BLaER1 treated with 17β-estradiol and CSF1 and Interleukin-3, amounts not matched to agents 10 nM and 100 nM (cell line): Measurements from ENCODE around the gene CDC6.

ENCODE experiments used
- H3K27ac ChIP-seq, 11 experiments: shearing (Covaris generic); formaldehyde crosslinking; 2 replicates each; pipeline ENCODE4 v1.8.1; 2022
- H3K27me3 ChIP-seq, 11 experiments: shearing (Covaris generic); formaldehyde crosslinking; 2 replicates each; pipeline ENCODE4 v1.8.1; 2022
- H3K36me3 ChIP-seq, 11 experiments: shearing (Covaris generic); formaldehyde crosslinking; 2 replicates each; pipeline ENCODE4 v1.8.1; 2022
- H3K4me1 ChIP-seq, 10 experiments: shearing (Covaris generic); formaldehyde crosslinking; 2 replicates each; pipeline ENCODE4 v1.8.1; 2022
- H3K4me2 ChIP-seq, 11 experiments: shearing (Covaris generic); formaldehyde crosslinking; 2 replicates each; pipeline ENCODE4 v1.8.1; 2022
- H3K4me3 ChIP-seq, 10 experiments: shearing (Covaris generic); formaldehyde crosslinking; 2 replicates each; pipeline ENCODE4 v1.8.1; 2022
- H3K9ac ChIP-seq, 11 experiments: shearing (Covaris generic); formaldehyde crosslinking; 2 replicates each; pipeline ENCODE4 v1.8.1; 2022
- H3K9me3 ChIP-seq, 11 experiments: shearing (Covaris generic); formaldehyde crosslinking; replicated peaks in 1 of 11; 2 replicates each; pipeline ENCODE4 v1.8.1; 2022
- H4K20me1 ChIP-seq, 11 experiments: shearing (Covaris generic); formaldehyde crosslinking; 2 replicates each; pipeline ENCODE4 v1.8.1; 2022
- Cebpa-rat ChIP-seq, 11 experiments: shearing (Covaris generic); IDR thresholded peaks; 2 replicates each; pipeline ENCODE4 v1.8.1; 2022

The CDC6 gene

DNA sequence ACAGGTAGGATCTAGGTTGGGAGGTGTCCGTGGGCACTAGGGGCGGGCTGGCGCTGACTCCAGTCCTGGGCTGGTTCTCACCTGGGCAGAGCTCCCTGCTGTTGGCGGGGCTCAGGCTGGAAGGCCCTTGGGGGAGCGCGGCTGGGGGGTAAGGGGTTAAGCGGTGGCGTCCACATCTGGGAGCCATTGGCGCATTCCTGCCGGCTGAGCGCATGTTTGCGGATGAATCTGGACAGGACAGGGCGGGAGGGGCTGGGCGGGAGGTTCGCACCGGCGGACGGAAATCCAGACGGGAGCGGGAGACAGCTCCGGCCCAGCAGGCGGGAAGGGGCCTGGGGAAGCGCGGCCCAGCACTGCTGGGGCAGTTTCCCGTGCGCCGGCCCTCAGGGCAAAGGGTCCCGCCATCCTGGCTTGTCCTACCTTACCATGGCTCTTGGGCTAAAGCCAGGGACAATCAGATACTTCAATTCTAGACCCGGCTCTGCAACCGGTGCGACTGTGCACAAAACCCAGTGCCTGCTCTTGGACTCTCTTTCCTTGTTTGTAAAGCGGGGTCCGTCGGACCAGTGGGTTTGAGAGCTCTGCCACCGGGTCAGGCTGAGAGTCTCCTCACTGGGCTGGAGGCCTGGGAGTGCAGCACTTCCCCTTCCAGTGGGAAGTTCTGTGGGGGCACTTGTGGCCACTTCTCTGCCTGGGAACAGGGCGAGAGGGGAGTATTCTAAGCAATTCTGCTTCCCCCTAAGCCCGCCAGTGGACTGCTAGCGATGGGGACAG, 29.1 kb downstream of the CDC6 start:
- Histone ChIP-seq H3K4me1 (peaks cover 79 to 96% (median 94%) of the 10 kb centered on the region in 10 experiments), H3K9ac (peak overlapping the region in 8 of 11 experiments; percentile 0 to 92 (median 42); a peak in 8 of 22 replicates), H3K9me3 (no peaks in the 10 kb centered on the region), H3K27ac (peak overlapping the region in 7 of 11 experiments; percentile 21 to 90 (median 40); a peak in 7 of 22 replicates), H3K36me3 (no peaks in the 10 kb centered on the region), H3K4me2 (peak overlapping the region; percentile 93 to 100 (median 99)), H4K20me1 (peaks cover 16 to 41% (median 27%) of the 10 kb centered on the region in 11 experiments; a peak in 20 of 22 replicates), H3K27me3 (peaks cover 0 to 6% (median 0%) of the 10 kb centered on the region in 11 experiments; a peak in 2 of 22 replicates), H3K4me3 (peak overlapping the region in 3 of 10 experiments; percentile 42 to 98 (median 87); a peak in 3 of 20 replicates)
- no peak for TF ChIP-seq Cebpa-rat (IDR thresholded peaks at IDR 0.05)

DNA sequence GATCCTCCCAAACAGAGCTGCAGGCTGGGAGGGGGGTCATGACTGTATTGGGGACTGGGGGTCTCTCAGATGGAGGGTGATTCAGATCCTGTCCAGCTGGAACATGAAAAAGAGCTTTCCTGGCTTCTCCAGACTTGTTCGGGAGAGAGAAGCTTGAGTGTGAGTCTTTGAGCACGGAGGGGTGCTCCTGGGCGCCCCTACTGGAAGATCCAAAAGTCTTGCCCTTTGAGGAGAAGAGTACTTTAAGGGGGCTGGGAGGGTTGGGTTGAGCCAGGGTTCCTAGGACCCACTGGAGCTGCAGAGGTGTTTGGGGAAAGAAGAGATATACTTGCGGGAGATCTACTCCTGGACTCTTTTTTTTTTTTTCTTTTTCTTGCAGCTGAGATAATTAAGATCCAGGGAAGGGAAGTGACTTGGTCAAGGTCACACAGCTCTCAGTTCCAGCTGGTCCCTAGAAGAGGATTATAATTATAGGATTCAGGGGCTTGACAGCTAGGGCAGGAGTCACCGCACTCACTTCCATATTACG, 29.7 kb downstream of the CDC6 start:
- Histone ChIP-seq H3K9me3 (no peaks in the 10 kb centered on the region), H3K27me3 (peaks cover 0 to 6% (median 0%) of the 10 kb centered on the region in 11 experiments; a peak in 2 of 22 replicates), H3K4me2 (peak overlapping the region; percentile 93 to 100 (median 99)), H3K9ac (peak overlapping the region; percentile 82 to 92 (median 89); a peak in 19 of 22 replicates), H3K4me1 (peaks cover 77 to 96% (median 94%) of the 10 kb centered on the region in 10 experiments), H3K36me3 (no peaks in the 10 kb centered on the region), H3K27ac (peak overlapping the region in 10 of 11 experiments; percentile 39 to 91 (median 88); a peak in 18 of 22 replicates), H4K20me1 (peaks cover 17 to 48% (median 33%) of the 10 kb centered on the region in 11 experiments; a peak in 20 of 22 replicates), H3K4me3 (peak overlapping the region; percentile 77 to 100 (median 88); a peak in 19 of 20 replicates)
- TF ChIP-seq Cebpa-rat (IDR thresholded peaks at IDR 0.05) = no peak

DNA sequence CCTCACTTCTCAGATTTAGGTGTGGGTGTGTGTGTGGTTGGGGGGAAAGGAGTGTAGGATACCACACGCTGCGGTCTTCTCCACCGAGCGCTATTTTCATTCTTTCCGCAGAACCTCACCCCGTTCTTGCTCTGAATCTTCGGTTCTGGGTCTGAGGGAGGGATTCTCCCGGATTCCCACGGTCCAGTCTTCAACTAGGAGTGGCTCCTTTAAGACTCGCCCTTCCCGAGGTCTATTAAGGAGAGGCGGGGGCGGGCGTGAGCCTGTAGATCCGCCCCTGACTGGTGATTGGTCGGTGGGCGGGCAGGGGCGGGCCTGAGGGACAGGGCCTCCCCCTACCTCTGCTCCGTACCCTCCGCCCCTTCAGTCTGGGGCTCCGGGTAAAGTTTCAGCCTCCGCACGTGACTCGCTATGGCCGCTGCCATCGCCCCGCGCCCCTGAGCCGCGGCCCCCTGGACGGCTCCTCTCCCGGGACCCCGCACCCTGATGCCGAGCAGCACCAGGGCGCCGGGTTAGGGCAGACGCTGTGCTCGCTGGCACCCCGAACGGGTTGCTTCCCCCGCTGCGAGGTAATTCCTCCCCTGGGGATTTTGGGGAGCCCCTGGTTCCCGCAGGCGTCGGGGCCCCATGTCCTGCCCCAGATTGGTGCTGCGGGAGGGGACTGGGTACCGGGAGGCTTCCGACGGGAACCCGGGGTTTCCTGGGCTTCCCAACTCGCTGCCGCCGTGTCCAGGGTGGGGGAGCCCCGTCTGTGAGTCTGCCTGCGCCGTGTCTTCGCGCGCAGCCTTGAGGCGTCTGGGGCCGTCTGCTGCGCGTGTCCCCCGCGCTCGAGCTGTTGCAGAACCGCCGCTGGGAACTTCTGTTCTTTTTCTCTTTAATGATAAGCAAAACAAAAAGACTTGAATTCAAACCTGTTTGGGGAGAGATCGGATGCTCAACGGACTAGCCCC, 30.5 kb downstream of the CDC6 start:
- no peaks in the 10 kb centered on the region for H3K36me3 ChIP-seq
- no peaks in the 10 kb centered on the region for H3K9me3 ChIP-seq
- H3K4me3 ChIP-seq = peak overlapping the region; percentile 77 to 100 (median 88)
- peak overlapping the region; percentile 95 to 100 (median 99) for H3K4me2 ChIP-seq
- H3K4me1 ChIP-seq = peaks cover 72 to 96% (median 90%) of the 10 kb centered on the region in 10 experiments
- no peak for TF ChIP-seq Cebpa-rat (IDR thresholded peaks at IDR 0.05)
- H3K9ac ChIP-seq = peak overlapping the region; percentile 82 to 92 (median 89)
- peaks cover 17 to 55% (median 38%) of the 10 kb centered on the region in 11 experiments; a peak in 20 of 22 replicates for H4K20me1 ChIP-seq
- H3K27ac ChIP-seq = peak overlapping the region; percentile 82 to 92 (median 89)
- peaks cover 0 to 6% (median 0%) of the 10 kb centered on the region in 11 experiments; a peak in 2 of 22 replicates for H3K27me3 ChIP-seq

DNA sequence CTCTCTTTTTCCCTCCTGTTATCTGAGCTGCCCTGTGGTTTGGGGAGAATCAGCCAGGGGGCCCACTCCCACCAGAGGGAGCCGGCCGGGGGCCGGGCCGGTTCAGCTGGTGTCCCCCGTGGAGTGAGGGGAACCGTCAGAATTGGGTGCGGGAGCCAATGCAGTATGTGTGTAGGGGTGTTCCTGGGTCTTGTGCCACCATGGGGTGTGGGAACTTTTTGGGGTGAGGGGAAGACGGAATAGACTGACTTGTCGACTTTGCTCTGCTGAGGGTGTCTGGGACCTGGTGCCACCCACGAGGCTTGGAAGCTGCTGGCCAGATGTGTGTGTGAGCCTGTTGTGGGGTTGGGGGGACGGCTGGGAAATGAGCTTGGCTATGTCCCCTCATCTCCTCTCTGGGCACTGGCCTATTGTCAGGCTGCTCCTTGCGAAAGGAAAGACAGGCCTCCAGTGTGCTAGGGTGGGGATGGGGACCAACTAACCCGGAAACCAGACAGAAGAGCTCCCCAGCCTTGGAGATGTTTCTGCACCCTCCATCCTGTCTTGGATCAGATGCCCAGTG, 31.2 kb downstream of the CDC6 start:
- H4K20me1 ChIP-seq = peaks cover 17 to 63% (median 41%) of the 10 kb centered on the region in 11 experiments; a peak in 20 of 22 replicates
- no peak for TF ChIP-seq Cebpa-rat (IDR thresholded peaks at IDR 0.05)
- no peaks in the 10 kb centered on the region for H3K9me3 ChIP-seq
- peak overlapping the region; percentile 82 to 92 (median 89) for H3K9ac ChIP-seq
- H3K27ac ChIP-seq = peak overlapping the region; percentile 82 to 92 (median 89)
- H3K36me3 ChIP-seq = no peaks in the 10 kb centered on the region
- H3K4me2 ChIP-seq = peak overlapping the region; percentile 95 to 100 (median 99)
- peaks cover 72 to 96% (median 90%) of the 10 kb centered on the region in 10 experiments for H3K4me1 ChIP-seq
- H3K27me3 ChIP-seq = peaks cover 0 to 6% (median 0%) of the 10 kb centered on the region in 11 experiments; a peak in 2 of 22 replicates
- peak overlapping the region; percentile 77 to 100 (median 88) for H3K4me3 ChIP-seq

DNA sequence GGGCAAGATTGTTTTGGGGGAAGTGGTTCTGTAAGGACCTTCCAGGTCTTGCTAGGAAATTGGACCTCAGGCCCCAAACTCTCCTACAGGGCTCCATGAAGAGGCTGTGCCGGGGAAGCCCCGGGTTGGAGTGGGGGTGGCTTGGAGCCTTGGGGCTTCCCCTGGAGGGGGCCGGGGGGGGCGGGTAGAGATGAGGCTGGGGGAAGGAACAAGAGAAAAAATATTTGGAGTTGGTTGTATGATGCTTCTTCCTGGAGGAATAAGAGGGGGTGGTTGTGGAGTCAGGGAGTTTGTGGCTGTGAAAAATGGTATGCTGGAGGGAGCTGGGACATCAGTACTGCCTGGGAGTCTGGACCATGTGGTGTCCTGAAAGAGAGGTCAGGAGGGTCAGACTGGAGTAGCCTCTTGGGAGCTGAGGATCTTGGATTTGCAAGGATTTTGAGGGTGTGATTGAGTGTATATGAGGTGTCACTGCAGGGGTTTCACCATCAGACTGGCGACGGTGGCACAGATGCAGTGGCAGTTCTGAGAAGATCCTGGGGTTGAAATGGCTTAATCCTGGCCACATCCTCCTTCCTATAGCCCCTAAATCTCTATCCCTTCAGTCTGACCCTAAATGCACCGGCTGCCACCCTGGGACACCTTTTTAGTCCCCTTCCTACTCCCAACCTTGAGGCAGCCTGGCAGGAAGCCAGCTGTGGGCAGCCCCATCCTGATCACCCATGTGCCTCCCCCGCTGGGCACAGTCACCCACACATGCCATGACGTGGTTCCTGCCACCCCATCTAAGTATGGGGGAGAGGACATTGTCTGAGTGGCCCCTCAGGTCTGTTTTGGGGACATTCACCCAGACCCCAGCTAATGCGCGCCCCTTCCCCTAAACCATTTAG, 32.2 kb downstream of the CDC6 start:
- Histone ChIP-seq H3K9me3 (no peaks in the 10 kb centered on the region), H3K4me2 (peak overlapping the region; percentile 95 to 100 (median 99)), H4K20me1 (peaks cover 17 to 72% (median 41%) of the 10 kb centered on the region in 11 experiments; a peak in 20 of 22 replicates), H3K27me3 (peaks cover 0 to 6% (median 0%) of the 10 kb centered on the region in 11 experiments; a peak in 2 of 22 replicates), H3K9ac (peak overlapping the region in 8 of 11 experiments; percentile 3 to 92 (median 89); a peak in 13 of 22 replicates), H3K4me3 (peak overlapping the region in 8 of 10 experiments; percentile 17 to 100 (median 92); a peak in 14 of 20 replicates), H3K27ac (peak overlapping the region in 6 of 11 experiments; percentile 2 to 99 (median 30); a peak in 7 of 22 replicates), H3K4me1 (peaks cover 74 to 96% (median 91%) of the 10 kb centered on the region in 10 experiments), H3K36me3 (no peaks in the 10 kb centered on the region)
- TF ChIP-seq Cebpa-rat (IDR thresholded peaks at IDR 0.05) = no peak

DNA sequence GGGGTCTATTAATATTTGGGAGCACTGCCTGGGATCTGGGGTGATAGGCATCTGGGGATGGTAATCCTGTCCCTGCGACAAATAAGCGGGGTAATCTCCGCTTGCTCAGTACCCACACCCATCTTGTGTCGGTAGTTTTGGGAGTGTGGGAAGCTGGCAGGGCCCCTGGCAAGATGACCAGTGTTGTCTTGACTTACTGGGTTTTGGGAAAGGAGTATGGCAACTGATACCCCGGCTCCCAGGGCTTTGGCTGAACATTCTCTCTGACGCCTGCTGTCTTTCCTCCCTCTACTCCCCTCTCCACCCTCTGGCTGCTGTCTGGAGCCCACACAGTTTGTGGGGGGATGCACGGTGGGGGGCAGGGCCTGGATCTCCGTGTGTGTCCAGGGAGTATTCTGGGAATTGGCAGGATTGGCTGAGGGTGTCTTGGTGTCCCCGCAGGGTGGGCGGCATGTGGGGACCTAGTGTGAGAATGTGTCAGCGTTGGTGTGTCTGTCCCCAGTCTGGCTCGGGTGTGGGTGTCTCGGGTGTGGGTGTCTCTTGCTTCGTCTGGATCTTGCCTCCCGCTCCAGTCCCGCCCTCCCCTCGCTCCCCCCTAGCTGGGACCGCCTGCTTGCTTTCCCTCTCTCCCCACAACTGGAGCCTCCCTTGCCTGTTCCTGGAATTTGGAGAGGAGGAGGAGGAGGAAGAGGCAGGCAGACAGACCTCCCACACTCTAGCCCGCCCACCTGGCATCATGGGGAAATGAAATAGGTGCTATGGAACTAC, 33.3 kb downstream of the CDC6 start:
- peaks cover 17 to 81% (median 41%) of the 10 kb centered on the region in 11 experiments; a peak in 20 of 22 replicates for H4K20me1 ChIP-seq
- peaks cover 0 to 6% (median 0%) of the 10 kb centered on the region in 11 experiments; a peak in 2 of 22 replicates for H3K27me3 ChIP-seq
- peak overlapping the region in 7 of 11 experiments; percentile 62 to 92 (median 89); a peak in 14 of 22 replicates for H3K9ac ChIP-seq
- TF ChIP-seq Cebpa-rat (IDR thresholded peaks at IDR 0.05) = no peak
- H3K4me3 ChIP-seq = peak overlapping the region in 7 of 10 experiments; percentile 2 to 100 (median 96); a peak in 13 of 20 replicates
- H3K27ac ChIP-seq = peak overlapping the region in 6 of 11 experiments; percentile 2 to 99 (median 90); a peak in 9 of 22 replicates
- H3K9me3 ChIP-seq = no peaks in the 10 kb centered on the region
- peak overlapping the region; percentile 95 to 100 (median 99) for H3K4me2 ChIP-seq
- H3K36me3 ChIP-seq = no peaks in the 10 kb centered on the region
- peaks cover 74 to 97% (median 91%) of the 10 kb centered on the region in 10 experiments for H3K4me1 ChIP-seq
